Measurements from ENCODE around the gene RAPGEF6. TPM values are rescaled to one million over a fixed set of nuclear protein-coding genes. Genes with fewer than 3 reads are reported as not detected.
A peak's percentile ranks its signal among the peaks of the same experiment; 100 is the strongest.
"Not testable (repeated sequence)": the region's sequence is repeated elsewhere in the genome, so short reads cannot be mapped to it uniquely, and the experiment has no call there.

The RAPGEF6 gene
- total RNA-seq, 6 experiments from 2014 or later = 7.3 to 12.0 (median 10.2) TPM

- no peak overlapping the region for H3K4me3 Mint-ChIP-seq
Observed at GRCh38 chr5:131382407-131383395, 252.3 kb downstream of the RAPGEF6 start.

GRCh38 chr5:131381777-131382176, 253.3 kb downstream of the RAPGEF6 start:
- no peak overlapping the region for H3K27ac Mint-ChIP-seq
- H3K27me3 Mint-ChIP-seq (ENCODE audit: insufficient read depth) = no peaks in the 10 kb centered on the region
- H3K36me3 Mint-ChIP-seq (ENCODE audit: low read depth) = peaks cover 4% of the 10 kb centered on the region; the same call in 1 of the 2 replicates
- H3K4me1 Mint-ChIP-seq (ENCODE audit: low read depth) = peaks cover 47% of the 10 kb centered on the region
- DNase-seq = no peak
- H3K4me3 Mint-ChIP-seq = no peak overlapping the region
- no peaks in the 10 kb centered on the region for H3K9me3 Mint-ChIP-seq
- no peak for TF ChIP-seq CTCF (IDR thresholded peaks at IDR 0.05)

More at GRCh38 chr5:131382407-131383395, 252.3 kb downstream of the RAPGEF6 start:
- no peaks in the 10 kb centered on the region for H3K27me3 Mint-ChIP-seq (ENCODE audit: insufficient read depth)
- peak; percentile 76 for TF ChIP-seq CTCF (IDR thresholded peaks at IDR 0.05)
- H3K36me3 Mint-ChIP-seq (ENCODE audit: low read depth) = peaks cover 4% of the 10 kb centered on the region; the same call in 1 of the 2 replicates
- DNase-seq = peak; percentile 59
- H3K9me3 Mint-ChIP-seq = no peaks in the 10 kb centered on the region
- H3K27ac Mint-ChIP-seq = no peak overlapping the region
- H3K4me1 Mint-ChIP-seq (ENCODE audit: low read depth) = peaks cover 41% of the 10 kb centered on the region

GRCh38 chr5:131381021-131381420, 254.0 kb downstream of the RAPGEF6 start:
- Mint-ChIP-seq H3K27ac (no peak overlapping the region), H3K4me3 (no peak overlapping the region), H3K9me3 (no peaks in the 10 kb centered on the region), H3K36me3 (ENCODE audit: low read depth) (peaks cover 4% of the 10 kb centered on the region; the same call in 1 of the 2 replicates), H3K4me1 (ENCODE audit: low read depth) (peaks cover 47% of the 10 kb centered on the region), H3K27me3 (ENCODE audit: insufficient read depth) (no peaks in the 10 kb centered on the region)
- DNase-seq = no peak
- no peak for TF ChIP-seq CTCF (IDR thresholded peaks at IDR 0.05)

- not testable (repeated sequence) for DNase-seq; H3K36me3 Mint-ChIP-seq (ENCODE audit: low read depth); H3K27ac Mint-ChIP-seq; H3K27me3 Mint-ChIP-seq (ENCODE audit: insufficient read depth); H3K9me3 Mint-ChIP-seq; H3K4me3 Mint-ChIP-seq
- H3K4me1 Mint-ChIP-seq (ENCODE audit: low read depth) = peaks cover 47% of the 10 kb centered on the region
Observed at GRCh38 chr5:131380238-131380637, 254.8 kb downstream of the RAPGEF6 start.

GRCh38 chr5:131379723-131380122, 255.3 kb downstream of the RAPGEF6 start:
- H3K4me3 Mint-ChIP-seq = no peak overlapping the region
- no peaks in the 10 kb centered on the region for H3K27me3 Mint-ChIP-seq (ENCODE audit: insufficient read depth)
- peaks cover 4% of the 10 kb centered on the region; the same call in 1 of the 2 replicates for H3K36me3 Mint-ChIP-seq (ENCODE audit: low read depth)
- DNase-seq = no peak
- H3K9me3 Mint-ChIP-seq = no peaks in the 10 kb centered on the region
- H3K27ac Mint-ChIP-seq = no peak overlapping the region
- H3K4me1 Mint-ChIP-seq (ENCODE audit: low read depth) = peaks cover 47% of the 10 kb centered on the region
- TF ChIP-seq CTCF (IDR thresholded peaks at IDR 0.05) = no peak

Measured in HFFc6 (cell line).